Measurements from ENCODE around the gene DSC3.

GRCh38 chr18:31091350-31091749, 48.8 kb upstream of the DSC3 start:
- TF ChIP-seq CTCF (conservative IDR thresholded peaks at IDR 0.05): no peak
- TF ChIP-seq EZH2 (IDR thresholded peaks at IDR 0.05; ENCODE audit: low read depth): no peak

Data from PC-9 (cell line).